ENCODE results near the gene NR6A1.

DNA sequence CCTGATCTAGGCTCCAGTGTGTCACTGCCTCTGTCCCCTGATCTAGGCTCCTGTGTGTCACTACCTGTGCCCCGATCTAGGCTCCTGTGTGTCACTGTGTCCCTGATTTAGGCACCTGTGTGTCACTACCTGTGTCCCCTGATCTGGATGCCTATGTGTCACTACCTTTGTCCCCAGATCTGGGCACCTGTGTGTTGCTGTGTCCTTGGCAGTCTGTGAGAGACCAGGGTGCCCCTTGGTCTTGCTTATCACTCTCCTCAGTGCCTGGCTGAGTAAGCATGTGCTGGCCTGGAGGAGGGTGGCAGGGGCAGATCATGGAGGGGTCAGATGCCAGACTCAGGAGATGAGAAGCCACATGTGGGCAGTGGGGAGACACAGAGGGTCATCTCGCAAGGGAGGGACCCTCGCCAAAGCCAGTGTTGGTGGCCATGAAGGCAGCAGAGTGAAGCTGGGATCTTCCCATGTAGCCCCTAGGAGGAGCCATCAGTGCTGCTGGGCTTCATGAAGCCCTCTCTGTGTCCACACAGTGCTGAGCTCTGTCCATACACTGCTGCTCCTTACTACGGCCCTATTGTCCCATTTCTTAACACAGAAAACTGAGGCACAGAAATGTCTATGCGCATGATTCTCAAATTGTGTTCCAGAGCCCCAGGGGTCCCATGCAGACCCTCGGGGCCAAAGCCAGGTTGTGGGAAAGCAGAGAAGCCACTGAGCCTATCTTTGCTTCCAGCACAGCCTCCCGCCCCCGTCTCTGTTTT, 21.3 kb upstream of the NR6A1 start:
- TF ChIP-seq, protein P1, sequence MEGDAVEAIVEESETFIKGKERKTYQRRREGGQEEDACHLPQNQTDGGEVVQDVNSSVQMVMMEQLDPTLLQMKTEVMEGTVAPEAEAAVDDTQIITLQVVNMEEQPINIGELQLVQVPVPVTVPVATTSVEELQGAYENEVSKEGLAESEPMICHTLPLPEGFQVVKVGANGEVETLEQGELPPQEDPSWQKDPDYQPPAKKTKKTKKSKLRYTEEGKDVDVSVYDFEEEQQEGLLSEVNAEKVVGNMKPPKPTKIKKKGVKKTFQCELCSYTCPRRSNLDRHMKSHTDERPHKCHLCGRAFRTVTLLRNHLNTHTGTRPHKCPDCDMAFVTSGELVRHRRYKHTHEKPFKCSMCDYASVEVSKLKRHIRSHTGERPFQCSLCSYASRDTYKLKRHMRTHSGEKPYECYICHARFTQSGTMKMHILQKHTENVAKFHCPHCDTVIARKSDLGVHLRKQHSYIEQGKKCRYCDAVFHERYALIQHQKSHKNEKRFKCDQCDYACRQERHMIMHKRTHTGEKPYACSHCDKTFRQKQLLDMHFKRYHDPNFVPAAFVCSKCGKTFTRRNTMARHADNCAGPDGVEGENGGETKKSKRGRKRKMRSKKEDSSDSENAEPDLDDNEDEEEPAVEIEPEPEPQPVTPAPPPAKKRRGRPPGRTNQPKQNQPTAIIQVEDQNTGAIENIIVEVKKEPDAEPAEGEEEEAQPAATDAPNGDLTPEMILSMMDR (IDR thresholded peaks at IDR 0.05) = no peak
- TF ChIP-seq EP300 (IDR thresholded peaks at IDR 0.05) = no peak
